ENCODE measurements around the gene CCDC148.

GRCh38 chr2:158144914-158145625 lies 311.5 kb downstream of the CCDC148 start:
- no peak for TF ChIP-seq EZH2phosphoT487 (IDR thresholded peaks at IDR 0.05; ENCODE audit: insufficient read depth, low read depth)
- TF ChIP-seq EZH2 (IDR thresholded peaks at IDR 0.05; ENCODE audit: insufficient read depth, poor library complexity, severe bottlenecking) = no peak

All from GM23248 (cell line).